Stimulated activated CD8-positive, alpha-beta memory T cell treated with anti-CD3 and anti-CD28 coated beads, Interleukin-7, amount 100 ng/mL, for 24 hours (primary cell): ENCODE data around the gene BCL7C.
"Not testable (repeated sequence)": the region's sequence is repeated elsewhere in the genome, so short reads cannot be mapped to it uniquely, and the experiment has no call there.

Experiments
- DNase-seq: peaks from one replicate; pipeline ENCODE4 v3.0.0-alpha.2; 2020; ENCODE audit warnings: low read depth

BCL7C gene

DNA sequence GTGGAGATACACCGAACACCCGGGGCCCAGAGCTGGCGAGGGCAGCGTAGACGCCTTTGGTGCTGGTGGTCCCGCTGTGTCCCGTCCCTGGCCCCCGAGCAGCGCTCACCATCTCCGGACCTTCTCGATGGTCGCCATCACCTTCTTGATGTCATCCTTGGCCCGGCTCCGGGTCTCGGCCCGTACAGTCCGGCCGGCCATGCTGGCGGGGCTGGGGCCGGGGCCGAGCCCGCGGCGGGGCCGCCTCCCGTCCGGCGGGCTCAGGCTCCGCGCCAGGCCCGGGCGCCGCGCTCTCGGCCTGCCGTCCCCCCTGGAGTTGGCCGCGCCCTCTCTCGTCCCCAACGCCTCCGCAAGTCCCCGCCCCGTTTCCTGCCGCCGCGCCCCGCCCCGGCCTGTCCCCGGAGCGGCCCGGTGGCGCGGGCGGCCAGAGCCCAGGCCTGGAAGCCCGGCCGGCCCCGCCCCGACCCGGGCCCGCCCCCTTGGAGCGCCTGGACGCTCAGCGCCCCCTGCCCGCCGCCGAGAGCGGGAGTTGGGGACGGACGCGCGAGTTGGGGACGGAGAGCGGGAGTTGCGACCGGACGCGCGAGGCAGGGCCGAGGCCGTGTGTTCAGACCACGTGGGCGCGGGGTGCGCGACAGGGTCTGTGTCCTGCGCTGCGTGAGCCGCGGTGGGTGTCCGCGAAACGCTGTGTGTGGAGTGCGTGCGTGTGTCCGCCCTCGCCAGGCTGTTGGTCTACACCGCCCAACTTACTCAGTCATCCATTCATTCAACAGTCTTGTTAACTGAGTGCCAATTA, at the start of gene BCL7C:
BCL7C (minus strand) TSS at position 334 of the 796 bp plus-strand sequence; CDS start at position 201, 133 bp downstream.
- peak; percentile 67 for DNase-seq

- no peak for DNase-seq
Measured at GRCh38 chr16:30942426-30942806, 48.5 kb upstream of the BCL7C start.

DNA sequence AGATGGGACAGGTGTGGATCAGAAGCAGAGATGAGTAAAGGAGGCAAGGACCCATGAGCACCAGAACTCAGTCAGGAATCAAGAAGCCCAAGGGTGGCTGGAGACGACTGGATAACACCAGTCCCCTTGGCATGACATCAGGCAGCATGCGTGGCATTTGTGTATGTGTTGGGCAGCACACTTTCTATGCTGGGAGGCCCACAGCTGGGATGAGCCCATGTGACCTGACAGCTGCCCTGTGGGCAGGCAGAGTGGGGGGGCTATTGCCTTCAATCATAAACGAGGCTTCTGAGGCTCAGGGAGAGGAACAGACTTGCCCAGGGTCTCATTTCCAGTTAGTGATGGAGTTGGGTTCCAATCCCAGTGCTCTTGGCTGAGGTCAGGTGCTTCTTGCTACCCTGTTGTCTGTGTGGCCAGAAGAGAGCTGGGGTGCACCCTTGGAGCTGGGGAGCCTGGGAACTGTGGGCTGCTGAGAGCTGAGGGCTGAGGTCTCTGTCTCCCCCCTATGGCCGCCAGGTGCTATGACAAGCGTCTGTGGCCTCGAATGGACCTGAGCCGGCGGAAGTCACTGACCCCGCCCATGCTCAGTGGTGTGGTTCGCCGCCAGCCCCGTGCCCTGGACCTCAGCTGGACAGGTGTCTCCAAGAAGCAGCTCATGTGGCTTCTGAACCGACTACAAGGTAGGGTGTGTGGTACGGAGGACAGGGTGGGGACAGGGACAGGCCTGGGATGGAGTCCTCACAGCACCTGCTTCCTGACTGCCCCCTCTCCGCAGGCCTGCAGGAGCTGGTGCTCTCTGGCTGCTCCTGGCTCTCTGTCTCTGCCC, 47.9 kb upstream of the BCL7C start:
- peak; percentile 30 for DNase-seq

GRCh38 chr16:30939571-30939970, 45.7 kb upstream of the BCL7C start:
- DNase-seq, result not testable (repeated sequence)

- no peak for DNase-seq
Measured at GRCh38 chr16:30937692-30938091, 43.8 kb upstream of the BCL7C start.

DNA sequence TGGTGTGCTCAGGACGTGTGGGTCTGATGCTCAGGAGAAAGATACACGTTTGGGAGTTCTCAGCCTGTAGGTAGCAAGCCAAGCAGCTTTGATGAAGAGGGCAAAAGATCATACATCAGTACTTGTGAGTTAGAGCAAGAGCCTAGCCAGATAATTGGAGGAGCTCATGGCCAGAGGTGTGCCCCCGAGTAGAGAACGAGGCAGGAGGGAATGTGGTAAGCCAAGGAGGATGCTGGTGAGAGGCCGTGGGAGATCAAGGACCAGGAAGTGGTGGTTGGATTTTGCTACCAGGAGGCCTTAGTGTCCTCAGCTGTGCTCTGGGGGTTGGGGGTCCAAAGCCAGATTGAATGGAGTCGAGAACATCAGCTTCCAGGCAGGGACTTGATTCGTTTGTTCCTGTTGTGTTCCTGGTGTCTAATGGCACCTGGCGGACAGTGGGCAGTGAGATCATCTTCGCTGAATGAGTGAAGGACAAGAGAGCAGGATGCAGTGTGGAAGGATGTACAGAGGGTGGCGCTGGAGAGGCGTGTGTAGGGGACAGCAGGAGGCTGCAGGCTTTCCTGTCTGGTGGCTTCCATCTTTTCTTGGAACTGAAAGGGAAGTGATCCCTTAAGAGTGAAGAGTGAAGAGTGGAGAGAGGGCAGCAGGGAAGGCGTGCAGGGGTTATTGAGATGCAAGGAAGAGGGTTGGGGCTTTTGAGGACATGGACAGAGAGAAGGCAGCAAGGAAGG, 41.1 kb upstream of the BCL7C start:
- no peak for DNase-seq

GRCh38 chr16:30931068-30931650, 37.3 kb upstream of the BCL7C start:
- DNase-seq, result no peak

- no peak for DNase-seq
Measured at GRCh38 chr16:30930160-30930571, 36.3 kb upstream of the BCL7C start.

DNA sequence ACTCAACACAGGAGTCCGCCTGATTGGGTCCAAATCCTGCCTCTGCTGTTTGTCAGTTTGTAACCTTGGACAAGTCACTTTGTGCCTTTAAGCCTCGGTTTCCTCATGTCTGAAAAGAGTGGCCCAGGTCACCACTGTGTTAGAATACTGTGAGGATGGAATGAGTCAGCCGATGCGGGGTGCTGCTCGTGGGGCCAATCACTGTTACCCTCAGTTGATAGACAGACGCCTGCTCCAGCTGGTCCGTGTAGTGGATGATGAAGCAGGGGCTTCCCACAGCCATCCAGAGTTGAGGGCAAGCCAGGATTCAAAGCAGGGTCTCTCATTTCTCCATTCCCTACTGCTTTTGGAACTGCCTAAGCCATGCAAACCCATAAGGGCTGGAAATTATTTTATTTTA, 35.3 kb upstream of the BCL7C start:
- no peak for DNase-seq

DNA sequence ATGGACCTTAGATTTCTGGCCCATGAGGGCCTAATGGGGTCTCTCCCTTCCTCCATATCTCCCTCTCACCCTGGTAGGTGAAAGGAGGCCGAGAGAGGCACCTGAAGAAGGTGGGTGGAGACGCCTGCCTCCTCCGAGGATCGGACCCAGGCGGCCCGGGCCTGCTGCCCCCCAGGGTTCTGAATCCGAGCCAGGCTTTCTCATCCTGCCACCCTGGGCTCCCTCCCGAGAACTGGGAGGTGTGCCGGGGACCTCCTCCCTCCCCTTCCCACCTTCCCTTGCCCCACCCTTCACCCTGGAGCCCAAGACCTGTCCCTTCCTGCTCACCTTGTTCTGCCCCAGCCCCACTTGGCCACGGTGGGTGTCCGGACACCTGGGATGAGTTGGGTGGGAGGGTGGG, 34.5 kb upstream of the BCL7C start:
- no peak for DNase-seq

GRCh38 chr16:30927789-30928378, 34.0 kb upstream of the BCL7C start:
- DNase-seq, result peak; percentile 26

DNA sequence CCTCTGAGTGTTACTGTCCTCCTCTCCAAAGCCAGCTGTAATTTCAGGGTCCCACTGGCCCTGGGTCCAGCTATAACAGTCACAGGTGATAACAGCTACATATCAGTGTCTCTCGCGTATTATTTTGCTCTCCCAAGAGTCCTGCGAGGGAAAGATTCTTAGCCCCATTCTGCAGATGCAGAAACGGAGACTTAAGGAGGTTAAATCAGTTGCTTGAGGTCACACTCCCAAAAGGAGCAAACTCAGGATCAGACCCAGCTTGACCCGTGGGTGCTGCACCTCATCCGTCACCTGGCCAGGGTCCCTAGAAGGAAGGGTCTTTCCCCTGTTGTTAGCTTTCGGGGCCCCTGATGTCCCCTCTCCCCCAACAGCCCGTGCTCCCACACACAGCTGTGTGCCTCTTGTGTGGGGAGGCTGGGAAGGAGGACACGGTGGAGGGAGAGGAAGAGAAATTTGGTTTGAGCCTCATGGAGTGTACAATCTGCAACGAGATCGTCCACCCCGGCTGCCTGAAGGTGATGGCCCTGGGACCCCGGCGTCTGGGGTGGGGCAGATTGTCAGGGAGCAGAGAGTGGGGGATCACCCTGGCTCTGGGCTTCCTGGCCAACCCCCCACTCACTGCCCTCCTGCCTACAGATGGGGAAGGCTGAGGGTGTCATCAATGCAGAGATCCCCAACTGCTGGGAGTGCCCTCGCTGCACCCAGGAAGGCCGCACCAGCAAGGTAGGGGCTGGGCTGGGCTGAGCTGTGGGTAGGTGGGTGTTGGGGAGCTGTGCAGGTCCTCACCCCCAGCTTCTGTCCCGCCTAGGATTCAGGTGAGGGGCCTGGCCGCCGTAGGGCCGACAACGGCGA, 33.3 kb upstream of the BCL7C start:
- DNase-seq, result no peak

- no peak for DNase-seq
Measured at GRCh38 chr16:30925995-30926811, 32.3 kb upstream of the BCL7C start.

DNA sequence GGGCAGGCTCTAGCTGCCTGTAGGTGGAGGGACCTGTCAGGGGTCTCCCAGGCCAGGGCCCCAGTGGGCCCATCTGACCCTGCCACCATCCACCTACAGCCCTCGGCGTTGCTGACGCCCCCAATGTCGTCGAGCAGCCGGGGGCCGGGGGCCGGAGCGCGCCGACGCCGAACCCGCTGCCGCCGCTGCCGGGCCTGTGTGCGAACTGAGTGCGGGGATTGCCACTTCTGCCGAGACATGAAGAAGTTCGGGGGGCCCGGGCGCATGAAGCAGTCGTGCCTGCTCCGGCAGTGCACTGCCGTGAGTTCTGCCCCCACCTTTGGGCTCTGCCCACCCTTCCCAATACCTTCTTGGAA, 31.7 kb upstream of the BCL7C start:
- no peak for DNase-seq

DNA sequence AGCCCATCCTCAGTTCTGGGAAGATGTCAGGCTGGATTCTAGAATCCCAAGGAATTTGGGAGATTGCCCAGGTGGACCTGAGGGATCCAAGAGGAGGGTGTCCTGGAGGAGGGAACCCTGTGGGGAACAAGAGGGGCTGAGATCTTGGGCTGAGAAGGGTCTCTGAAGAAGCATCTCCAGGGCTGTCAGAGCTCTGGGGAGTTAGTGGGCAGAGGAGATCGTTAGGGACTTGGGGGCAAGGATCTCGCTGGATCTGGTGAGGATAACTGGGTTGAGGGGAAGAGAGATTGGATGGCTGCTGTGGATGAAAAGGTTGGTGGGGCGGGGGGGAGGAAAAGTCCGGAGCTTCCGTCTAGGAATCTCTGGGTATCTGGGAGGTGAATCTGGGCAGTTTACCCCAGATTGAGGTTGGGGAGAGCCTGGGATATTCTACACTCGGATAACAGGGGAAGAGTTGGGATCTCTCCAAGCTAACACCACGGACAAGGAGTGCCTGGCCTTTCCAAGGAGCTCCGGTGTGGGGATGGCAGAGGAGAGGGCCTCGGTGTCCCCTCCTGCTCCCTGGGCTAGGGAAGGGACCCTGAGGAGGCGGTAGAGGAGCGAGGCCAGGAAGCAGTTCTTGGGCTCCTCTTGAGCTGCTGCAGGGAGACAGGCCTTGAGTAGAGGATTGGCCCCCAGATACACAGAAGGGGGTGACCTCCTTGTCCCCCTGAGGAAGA, 31.2 kb upstream of the BCL7C start:
- no peak for DNase-seq

DNA sequence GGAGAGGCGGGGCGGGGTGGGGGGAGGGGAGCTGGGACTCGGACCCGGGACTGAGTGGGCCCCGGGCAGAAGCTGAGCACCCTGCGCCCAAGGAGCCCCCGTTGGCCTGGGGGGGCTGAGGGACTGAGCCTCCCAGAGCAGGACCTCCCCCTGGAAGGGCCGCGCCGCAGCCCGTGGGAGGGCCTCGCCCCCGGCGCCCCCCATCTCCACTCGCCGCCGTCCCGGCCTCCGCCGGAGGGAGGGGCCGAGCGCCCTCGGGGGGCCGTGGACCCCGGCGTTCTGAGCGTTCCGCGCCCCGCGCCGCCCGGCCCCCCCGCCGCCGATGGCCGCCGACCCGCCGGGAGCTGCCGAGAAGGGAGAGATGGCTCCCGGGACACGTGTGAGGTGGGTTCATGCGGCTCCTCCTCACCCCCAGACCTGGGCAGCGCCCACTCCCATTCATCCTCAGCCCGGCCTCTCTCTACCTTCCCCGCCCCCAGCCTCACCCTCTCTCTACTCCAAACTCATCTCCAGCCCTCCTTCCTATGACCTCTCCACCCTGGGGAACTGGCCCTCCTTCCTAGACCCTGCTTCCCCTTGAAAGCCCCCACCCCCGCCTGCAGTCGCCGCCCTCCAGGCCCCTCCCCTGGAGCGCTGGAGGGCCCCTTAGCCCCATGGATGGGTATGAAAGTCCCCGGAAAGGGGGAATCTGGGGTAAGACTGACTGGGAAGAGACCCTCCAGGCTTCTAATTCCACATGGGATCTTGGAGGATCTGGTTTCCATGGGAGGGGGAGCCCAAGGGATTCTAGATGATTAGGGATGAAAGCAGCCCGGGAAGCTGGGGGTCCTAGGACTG, 30.4 kb upstream of the BCL7C start:
- no peak for DNase-seq

- DNase-seq, result no peak
Measured at GRCh38 chr16:30923554-30924075, 29.7 kb upstream of the BCL7C start, which contains the start of gene FBXL19. TSS of gene FBXL19 (plus strand) at chr16:30923572. CDS start at chr16:30925755, 2,183 bp downstream.

DNA sequence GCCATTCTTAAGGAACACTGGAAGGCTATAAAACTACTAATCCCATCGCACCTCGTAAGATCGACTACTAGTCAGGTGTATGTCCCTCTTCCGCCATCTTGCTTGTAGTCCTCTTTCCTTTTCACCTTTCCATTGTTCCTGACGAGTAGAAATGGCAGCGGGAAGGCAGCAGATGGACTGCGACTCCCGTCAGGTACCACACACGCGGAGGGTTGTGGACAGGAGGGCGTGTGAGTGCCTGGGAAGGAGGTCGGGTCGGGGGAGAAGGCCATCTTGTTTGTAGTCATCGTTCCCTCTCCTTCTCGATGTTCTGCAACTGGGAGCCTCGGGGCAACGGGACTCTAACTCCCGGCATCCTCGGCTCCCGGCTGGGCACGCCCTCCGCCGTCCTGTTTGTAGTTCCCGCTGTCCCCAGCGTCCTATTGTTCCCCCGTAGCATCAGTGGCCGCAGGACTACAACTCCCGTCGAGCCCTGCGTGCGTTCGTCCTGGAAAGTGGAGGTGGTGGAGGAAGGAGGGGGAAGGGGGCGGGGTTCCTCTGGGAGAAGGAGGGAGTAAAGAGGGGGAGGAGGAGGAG, 29.2 kb upstream of the BCL7C start:
- peak; percentile 85 for DNase-seq
